HG02943 (cell line): ENCODE data around the gene TEX35.
"Not testable (repeated sequence)": the region's sequence is repeated elsewhere in the genome, so short reads cannot be mapped to it uniquely, and the experiment has no call there.

Source experiments
- ATAC-seq: cut with Tn5 transposase; IDR thresholded peaks from one replicate; pipeline ENCODE4 v1.9.1; 2021; ENCODE audit warnings: mild to moderate bottlenecking, low read depth, moderate library complexity; ENCODE audit not compliant: unreplicated experiment

TEX35 gene

DNA sequence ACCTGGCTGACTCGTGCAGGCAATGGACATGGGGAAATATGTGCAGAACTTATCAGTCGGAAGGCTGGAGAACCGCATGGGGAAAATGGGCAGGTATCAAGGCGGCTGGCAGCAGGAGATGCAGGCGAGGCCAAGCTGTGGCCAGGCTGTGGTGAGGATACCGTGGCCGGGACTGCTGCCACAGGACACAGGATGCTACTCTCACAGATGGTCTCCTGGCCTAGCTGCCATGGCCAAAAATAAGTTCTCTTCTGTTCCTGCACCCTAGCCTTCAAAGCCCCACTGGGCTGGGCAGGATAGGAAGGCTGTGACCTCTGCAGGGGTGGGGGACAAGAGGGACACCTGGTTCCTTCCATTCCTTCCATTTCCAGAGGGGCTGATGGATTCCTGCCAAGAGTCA, 26.4 kb downstream of the TEX35 start:
- no peak for ATAC-seq

DNA sequence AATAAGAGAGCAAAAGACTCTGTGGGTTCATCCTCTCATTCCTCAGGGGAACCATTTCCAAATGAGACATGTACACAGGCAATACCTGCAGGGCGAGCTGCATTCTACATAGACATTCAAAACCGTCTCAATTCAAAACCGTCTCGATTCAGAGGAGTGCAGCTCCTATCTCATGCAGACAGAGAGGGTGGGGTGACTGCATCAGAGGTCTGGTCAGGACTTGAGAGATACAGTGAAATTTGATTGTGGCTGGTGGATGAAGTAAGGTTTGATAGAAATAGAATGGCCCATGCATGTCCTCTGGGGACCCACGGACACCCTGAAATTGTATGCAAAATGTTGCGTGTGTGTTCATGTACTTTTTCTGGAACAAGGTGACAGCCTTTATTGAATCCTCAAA, 27.3 kb downstream of the TEX35 start:
- no peak for ATAC-seq

DNA sequence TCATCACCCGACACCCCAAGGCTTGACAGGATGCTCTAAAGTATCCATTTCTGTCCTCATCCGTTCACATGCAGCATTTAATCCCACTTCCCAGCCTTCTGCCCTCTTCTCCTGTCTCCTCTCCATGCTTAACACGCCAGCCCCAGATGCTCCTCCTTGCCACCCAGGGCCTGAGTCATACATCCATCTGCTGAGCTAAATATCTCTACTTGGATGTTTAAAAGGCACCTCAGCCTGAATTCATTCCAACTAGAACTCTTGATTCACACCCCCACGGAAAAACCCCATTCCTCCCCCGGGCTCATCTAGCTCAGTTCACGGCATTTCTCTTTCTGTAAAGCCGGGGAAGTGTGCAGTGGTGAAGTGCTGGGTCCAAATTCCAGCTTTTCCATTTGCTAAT, 27.7 kb downstream of the TEX35 start:
- no peak for ATAC-seq

DNA sequence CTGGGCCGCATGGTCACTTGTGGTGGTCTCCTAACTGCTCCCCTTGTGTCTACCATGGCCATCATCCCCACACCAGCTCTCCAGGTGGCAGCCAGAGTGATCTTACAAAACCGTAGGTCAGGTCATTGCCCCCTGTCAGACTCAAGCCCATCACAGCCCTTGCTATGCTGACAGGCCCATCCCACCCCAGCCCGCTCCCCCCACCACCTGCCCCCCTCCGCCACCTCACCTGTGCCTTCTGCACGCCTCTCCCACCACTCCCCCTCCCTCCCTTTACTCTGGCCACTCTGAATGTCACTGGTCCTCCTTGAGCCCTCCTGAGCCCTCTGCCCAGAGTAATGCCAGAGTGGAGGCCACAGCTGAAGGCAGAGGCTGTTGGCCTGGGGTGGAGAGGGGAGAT, 28.5 kb downstream of the TEX35 start:
- ATAC-seq, result no peak

DNA sequence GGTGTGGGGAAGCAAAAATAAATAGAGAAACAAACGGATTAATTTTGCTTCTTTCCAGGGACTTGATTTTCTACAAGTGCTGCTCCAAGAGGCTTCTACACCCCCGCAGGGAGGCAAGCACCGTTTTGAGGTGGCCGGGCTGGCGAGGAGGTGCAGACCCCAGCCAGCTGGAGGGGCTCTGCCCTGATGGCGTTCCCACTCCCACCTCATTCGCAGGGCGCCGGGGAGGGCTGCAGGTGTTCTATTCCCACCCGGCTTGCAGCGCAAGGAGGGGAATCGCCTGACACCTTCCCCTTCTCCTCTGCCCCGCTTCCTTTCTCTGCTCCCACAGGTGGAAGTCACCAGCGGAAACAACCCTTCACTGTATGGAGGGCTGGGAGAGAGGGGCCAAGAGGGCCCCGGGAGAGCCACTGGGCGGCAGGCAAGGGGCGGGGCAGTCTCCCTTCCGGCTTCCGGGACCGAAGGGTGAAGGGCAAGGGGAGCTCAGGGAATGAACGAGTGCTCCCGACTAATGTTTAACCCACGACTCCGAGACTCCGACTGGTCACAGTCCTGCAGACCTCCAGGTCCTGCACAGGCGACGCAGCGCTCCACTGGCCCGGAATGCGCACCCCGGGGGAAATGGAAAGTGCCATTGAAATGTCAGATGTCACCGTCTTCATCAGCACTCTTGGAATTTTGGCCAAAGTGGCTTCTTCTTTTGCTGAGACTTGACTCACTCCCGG, 29.1 kb downstream of the TEX35 start:
- peak; percentile 38 for ATAC-seq

DNA sequence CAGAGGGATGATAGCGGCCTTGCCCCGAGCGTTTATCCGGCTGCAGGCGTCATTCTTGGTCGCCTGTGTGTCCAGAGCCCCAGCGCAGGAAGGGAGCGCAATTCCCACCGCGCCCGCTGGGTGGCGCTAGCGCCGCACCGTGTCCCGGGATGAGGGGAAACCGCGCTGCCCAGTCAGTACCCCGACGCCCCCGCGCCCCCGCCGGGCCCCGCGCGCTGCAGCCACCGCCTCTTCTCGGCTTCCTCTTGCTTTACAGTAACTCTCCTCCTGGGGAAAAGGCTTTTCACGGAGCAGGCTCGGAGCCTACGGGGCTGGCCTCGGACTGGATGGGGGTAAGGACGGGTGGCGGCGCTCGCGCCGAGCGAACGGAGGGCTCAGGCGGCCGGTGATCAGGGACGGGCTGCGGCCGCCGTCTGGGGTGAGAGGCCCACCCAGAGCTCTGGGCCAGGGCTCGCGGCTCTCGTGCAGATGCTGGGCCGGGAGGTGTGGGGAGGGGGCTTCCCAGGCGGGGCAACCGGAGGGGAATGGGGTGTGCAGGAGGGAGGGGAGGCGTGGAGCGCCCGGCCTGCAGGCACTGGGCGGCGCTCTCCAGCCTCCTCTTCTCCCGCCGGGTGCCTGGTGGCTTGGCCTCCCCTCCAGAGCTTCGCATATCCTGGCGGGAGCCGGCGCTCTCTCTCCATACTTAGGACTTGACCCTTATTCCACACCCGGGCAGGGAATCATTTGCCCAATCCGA, 29.8 kb downstream of the TEX35 start:
- ATAC-seq, result peak; percentile 79

DNA sequence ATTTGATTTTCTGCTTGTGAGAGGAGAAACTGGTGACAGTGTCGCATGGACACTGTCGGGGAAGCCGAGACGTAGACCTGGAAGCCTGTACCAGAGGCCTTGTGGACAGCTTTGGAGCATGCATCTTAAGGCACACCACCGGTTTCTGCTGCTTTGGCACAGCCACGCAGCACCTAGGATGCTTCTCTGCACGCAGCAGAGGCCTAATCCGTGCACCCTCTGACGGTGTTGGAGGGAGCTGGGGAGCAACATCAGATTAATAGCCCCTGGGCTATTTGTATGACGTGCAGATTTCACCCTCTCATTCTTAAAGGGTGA, 30.3 kb downstream of the TEX35 start:
- ATAC-seq, result peak; percentile 49

DNA sequence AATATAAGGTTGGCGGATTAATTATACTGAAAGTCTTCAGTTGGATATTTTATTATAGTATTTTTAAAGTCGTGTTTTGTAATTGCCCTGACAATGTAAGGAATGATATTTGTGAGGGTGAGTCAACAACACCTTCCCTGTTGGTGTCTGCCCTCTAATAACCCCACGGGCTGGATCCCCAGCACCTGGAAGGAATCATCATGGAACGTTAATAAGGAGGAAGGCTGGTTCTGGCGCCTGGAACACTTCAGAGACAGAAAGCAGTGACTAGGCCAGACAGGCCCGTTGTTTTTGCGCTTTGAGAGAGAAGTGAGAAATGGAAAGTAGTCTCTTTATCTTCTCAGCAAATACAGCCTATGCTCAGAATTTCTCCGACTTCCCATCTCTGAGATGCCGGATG, 31.6 kb downstream of the TEX35 start:
- no peak for ATAC-seq

DNA sequence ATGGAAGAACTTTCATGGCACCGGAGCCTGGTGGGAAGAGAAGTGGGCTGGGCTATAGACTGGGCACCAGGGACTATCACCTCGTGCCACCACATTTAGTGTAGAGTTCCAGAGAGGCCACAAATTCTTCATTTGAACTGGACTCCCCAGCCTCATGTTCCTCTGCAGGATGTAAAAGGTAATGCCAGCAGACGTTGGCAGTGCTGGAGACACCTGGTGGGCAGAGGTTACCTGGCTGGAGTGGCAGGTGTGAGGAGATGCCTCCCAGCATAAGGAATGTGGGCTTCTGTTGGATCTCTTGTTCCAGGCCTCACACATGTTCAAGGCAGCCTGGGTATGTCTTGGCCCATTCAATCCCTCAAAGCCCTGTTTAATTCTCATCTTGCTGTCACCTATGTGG, 35.2 kb downstream of the TEX35 start:
- ATAC-seq, result no peak

DNA sequence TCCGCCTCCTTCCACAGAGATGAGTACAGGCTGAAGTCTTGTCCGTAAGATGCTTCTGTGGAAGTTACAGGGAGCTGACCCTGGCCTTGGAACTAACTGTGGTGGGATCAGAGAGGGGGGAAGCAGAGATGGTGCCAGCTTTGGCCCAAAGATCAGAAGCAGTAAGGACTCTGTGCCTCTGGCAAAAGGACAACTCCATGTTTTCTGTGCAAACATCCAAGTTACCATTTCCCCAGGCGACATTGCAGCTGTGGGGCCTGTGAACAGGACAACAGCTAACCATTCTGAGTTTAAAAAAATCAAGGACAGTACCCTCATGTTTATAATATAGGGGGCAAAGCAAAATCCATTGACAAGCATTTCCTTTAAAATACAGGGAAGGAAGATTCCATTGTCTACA, 38.4 kb downstream of the TEX35 start:
- ATAC-seq, result no peak

DNA sequence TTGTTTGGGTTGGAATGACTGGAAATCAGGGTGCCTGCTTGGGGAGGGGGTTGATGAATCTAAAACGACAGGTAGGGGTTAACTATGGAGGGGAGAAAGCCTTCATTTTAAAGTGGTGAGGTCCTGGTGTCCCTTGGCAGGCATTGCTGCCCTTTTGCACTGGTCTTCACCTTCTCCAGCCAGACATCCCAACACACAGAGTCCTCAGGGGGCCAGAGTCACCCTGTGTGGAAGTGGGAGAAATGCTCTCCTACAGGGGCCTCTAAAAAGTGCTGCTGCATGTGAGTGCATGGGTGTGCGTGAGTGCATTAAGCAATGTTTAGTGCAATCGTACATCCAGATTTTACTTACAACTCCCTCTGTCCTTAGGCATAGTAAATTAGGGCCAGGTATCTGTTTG, 39.0 kb downstream of the TEX35 start:
- no peak for ATAC-seq

DNA sequence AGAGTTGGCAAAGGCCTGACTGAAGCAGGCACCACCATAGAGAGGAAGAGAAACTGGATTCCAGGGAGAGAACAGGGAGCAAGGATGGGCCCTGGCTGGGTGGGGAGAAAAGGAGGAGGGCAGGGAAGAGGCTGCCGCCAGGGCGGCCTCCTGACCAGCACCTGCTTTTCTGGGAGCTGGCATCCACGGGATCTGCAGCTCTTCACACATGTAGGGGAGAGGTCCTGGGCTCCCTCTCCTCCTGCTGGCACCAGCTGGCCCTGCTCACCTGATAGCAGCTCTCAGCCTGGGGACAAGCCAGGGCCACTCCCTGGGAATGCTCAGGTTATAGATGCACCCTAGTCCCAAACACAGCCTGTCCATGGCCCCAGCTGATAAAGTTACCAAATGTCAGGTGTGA, 39.9 kb downstream of the TEX35 start:
- ATAC-seq, result no peak

DNA sequence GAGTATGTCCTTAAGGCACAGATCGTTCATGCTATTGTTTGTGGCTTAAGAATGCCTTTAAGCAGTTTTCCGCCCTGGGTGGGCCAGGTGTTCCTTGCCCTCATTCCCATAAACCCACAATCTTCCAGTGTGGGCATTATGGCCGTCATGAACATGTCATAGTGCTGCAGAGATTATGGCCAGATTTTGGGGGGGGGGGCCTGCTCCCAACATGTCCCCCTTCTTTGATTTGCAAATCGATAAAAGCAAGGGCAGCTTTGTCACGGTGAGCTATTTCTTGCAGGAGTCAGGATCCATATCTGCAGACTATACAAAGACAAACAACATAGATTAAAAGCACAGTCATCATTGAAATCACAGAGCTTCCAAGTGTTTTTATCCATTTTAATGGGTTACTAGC, 41.4 kb downstream of the TEX35 start:
- not testable (repeated sequence) for ATAC-seq

DNA sequence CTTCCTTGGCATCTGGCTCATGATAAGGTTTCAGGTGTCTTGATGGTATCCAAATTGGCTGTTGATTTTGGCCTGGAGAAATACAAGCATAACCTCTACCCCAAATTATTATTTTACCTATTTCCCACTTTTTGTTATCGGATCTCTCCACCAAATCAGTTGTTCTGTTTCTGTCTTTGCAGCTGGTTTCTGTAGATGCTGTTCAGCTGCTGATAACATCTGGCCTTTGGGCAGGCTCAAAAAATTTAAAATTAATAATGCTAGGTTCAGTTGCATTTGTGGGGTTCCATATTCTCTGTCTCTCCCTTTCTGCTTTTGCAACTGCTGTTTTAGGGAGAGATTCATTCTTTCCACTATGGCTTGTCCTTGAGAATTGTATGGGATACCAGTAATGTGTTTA, 42.7 kb downstream of the TEX35 start:
- ATAC-seq, result not testable (repeated sequence)

DNA sequence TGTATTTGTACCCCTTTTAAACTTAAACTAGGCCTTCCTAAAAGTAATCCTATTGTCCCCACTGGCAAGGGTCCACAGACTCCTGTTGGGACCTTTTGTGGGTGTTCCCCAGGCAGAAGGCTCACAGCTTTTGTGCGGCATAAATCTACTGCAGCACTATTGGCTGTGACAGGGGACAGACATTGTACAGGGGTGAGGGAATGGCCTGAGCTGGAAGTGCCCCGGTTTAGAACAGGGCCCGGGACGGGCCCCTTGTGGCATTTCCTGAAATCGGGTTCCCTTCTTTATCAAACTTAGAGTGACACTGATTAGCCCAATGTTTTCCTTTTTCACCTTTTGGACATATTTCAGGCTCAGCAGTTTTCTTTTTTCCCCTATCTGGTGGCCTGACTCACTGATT, 45.9 kb downstream of the TEX35 start:
- ATAC-seq, result not testable (repeated sequence)

DNA sequence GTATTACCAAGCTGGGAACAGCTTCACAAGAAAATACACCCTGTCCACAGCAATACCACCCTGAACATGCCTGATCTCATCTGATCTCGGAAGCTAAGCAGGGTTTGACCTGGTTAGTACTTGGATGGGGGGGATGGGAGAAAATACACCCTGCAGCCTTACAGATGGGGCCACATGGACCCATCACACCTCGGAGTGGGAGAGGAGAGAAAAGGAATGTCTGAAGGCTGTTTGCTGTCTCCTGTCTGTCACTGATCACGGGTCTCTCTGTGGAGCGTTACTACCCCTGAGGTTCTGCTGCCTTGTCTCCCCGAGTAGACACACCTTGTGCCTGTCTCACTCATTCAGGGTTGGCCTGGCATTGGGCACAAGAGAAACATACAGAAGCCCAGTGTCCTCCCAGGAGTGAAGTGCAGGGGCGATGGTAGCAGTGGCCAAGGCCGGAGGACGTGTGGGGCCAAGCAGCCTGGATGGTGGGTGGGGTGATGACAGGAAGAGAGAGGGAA, 48.0 kb downstream of the TEX35 start:
- ATAC-seq, result no peak

DNA sequence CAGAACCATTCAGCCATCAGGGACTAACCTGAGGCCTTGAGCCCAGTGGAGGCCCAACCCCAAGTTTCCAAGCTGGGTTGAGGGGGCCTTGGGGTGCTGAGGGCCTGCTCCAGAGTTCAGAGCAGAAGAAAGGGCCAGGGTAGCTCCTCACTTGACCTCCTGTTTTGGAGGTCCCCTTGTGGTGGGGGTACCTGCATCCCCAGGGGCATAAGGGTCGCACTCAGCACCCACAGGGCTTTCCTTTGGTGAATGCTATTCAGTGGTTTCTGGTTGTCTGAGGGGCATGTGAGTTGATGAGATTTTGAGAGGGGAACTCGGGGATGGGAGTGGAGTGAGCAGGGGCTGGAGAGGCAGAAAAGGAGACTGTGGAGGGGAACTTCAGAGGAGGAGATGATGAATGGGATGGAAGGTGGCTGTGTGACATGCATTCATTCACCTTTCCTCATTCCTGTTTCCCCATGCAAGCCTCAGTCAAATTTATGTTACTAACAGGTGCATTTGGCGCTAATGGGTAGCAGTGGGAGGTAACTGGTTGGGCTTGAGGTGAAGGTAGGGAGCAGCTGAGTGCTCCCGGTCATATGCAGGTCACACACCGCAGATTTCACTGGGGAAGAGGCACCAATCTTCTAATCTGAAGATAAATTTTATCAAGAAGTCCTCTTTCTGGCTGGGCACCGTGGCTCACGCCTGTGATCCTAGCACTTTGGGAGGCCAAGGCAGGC, 50.4 kb downstream of the TEX35 start:
- ATAC-seq, result no peak

DNA sequence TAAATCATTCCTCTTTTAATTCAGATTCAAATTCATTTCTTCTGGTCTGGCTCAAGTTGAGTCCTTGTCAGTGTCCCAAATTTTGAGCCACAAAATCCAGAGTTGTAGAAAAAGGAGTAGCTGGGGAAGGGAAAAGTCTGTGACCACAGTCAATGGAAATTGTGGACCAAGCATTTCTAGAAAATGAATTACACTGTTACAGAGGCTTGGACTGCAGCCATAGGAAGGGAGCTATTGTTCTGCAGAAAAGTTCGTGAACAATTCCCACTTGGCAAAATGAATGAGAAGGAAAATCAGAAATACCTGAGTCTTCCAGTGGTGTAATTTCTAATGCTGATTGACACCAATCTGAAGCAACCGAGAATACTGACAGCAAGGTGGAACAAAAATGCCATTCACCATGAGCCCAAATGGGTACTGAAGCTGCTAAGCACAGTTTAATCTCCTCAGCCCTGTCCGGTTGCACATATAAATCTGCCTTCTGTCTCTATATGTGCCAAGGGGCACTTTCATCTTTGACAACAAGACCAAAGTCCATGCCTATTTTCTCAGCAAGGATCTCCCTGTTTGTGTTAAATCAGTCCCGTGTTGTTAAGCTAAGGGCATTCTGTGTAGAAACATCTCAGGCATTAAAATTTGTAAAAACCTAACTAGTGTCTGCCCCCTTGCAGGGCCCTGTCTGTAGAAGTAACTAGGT, 51.3 kb downstream of the TEX35 start:
- ATAC-seq, result no peak

DNA sequence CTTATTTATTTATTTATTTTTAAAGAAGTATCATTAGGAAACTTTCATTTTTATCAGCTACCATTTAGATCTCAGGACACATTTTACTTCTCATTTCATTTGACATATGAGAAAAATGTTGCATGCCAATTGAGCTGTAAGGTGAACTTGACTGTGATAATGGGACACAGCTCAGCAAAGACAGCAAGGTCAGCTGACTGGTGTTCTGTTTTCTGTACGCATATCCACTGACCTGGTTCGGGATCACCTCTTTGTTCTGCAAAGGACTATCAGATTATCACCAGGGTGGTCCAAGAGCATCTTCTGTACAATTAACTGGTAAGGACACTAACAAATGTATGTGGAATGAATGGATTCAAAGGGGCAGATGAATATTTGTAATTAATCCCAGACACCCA, 51.9 kb downstream of the TEX35 start:
- ATAC-seq, result no peak

DNA sequence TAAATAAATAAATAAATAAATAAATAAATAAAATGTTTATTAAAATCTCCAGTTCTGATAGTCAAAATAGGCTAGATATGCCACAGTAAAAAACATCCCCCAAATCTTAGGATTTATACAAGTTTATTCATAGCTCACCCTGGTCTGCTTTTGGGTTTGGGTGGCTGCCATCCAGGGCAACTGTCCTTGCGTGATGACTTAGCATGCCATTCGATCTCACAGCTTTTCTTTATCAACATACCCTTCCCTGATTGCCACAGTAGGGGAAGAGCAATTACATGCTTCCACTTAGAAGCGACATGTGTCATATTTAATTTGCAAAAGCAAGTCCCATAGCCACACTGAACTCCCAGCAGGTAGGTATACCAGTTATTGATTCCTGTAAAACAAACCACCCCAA, 52.7 kb downstream of the TEX35 start:
- no peak for ATAC-seq

DNA sequence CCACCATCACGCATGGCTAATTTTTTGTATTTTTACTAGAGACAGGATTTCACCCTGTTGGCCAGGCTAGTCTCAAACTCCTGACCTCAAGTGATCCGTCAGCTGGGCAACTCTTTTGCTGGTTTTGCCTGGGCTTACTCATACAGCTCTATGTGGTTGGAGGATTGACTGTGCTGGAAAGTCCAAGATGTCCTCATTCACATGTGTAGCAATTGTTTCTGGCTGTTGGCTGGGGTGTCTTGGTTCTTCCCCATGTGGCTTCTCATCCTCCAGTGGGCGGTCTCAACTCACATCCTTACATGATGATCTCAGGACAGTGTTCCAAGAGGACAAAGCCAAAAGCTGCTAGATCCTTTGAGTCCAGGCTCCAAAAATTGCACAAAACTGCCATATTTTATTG, 53.3 kb downstream of the TEX35 start:
- ATAC-seq, result no peak
